Epithelial cell of proximal tubule (primary cell): Measurements from ENCODE around the gene IL20RA. TPM values are rescaled to one million over a fixed set of nuclear protein-coding genes. Genes with fewer than 3 reads are reported as not detected.
"Not testable (repeated sequence)": the region's sequence is repeated elsewhere in the genome, so short reads cannot be mapped to it uniquely, and the experiment has no call there.

Source experiments
- DNase-seq: peaks from one replicate; pipeline ENCODE4 v3.0.0-alpha.2; 2011; ENCODE audit warnings: low read depth
- H3K4me3 ChIP-seq: 2 replicates; pipeline ENCODE4 v1.5.1; 2011; ENCODE audit warnings: low read depth, mild to moderate bottlenecking, low read length
- CTCF ChIP-seq: conservative IDR thresholded peaks from 2 replicates; pipeline ENCODE4 v1.5.1; 2012; ENCODE audit warnings: low read depth, mild to moderate bottlenecking, low read length
- total RNA-seq: library from RNA; depleted of rRNA; stranded (reverse); fragments of >200 nt; gene quantifications from 2 replicates; pipeline ENCODE4 v1.2.3, GENCODE V29; 2015

IL20RA gene
- total RNA-seq, 1 donor from 2014 or later, result not detected

- no peak for TF ChIP-seq CTCF
- no peak for DNase-seq
- H3K4me3 ChIP-seq, result no peak overlapping the region
Observed at GRCh38 chr6:136977075-136977474, 67.7 kb downstream of the IL20RA start.

- no peak for DNase-seq
- no peak overlapping the region for H3K4me3 ChIP-seq
- TF ChIP-seq CTCF, result no peak
Observed at GRCh38 chr6:136975089-136975715, 69.6 kb downstream of the IL20RA start.

DNA sequence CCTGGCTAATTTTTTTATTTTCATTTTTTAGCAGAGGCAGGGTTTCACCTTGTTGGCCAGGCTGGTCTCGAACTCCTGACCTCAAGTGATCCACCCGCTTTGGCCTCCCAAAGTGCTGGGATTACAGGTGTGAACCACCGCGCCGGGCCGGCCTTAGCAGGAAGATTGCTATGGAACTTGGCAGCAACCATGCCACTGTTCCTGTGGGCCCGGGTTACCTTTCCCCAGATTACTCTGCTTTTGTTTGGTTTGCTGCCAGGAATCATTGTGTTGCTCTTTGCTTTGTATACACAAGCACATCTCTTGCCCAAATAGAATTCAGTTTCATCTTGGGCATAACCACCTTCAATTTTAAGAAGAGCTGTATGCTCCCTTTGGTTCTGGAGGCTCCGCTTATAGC is 71.0 kb downstream of the IL20RA start:
- not testable (repeated sequence) for H3K4me3 ChIP-seq, DNase-seq

GRCh38 chr6:136971609-136972008 is 73.2 kb downstream of the IL20RA start:
- H3K4me3 ChIP-seq, result no peak overlapping the region
- no peak for DNase-seq
- no peak for TF ChIP-seq CTCF

- TF ChIP-seq CTCF, result no peak
- H3K4me3 ChIP-seq, result no peak overlapping the region
- DNase-seq, result no peak
Observed at GRCh38 chr6:136969930-136970329, 74.8 kb downstream of the IL20RA start.

GRCh38 chr6:136969433-136969832 is 75.3 kb downstream of the IL20RA start:
- no peak overlapping the region for H3K4me3 ChIP-seq
- no peak for DNase-seq
- TF ChIP-seq CTCF, result no peak

DNA sequence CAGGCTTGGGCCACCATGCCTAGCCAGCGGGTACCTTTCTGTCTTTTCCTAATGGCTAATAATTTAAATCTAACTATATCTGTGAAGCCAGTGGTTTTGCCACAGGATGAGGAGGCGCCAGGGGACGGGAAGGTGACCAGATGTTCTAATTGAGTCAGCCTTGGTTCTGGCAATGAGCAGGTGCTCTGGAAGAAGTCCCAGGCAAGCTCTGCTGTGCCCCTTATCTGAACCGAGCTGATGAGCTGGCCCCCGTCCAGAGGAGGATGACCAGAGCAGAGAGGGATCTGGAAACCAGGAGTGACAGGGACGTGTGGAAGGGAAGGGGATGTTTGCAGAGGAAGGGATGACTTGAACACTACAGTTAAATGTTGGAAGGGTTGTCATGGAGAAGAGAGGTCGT is 75.9 kb downstream of the IL20RA start:
- DNase-seq, result no peak
- H3K4me3 ChIP-seq, result no peak overlapping the region
- no peak for TF ChIP-seq CTCF
